Coronary artery (tissue), 2 donors: ENCODE data around the gene RBM18.

Experiments
- DNase-seq: peaks from one replicate; pipeline ENCODE4 v3.0.0-alpha.2; 2017; ENCODE audit warnings: low spot score
- H3K27ac ChIP-seq, 2 donors: fragments of 200-600 bp; sonication (generic); one replicate each; pipeline ENCODE4 v1.5.1; 2016 to 2019
- H3K4me3 ChIP-seq: fragments of 200-600 bp; sonication (generic); 2 replicates; pipeline ENCODE4 v1.5.1; 2016; ENCODE audit warnings: mild to moderate bottlenecking, moderate library complexity
- TF ChIP-seq, protein P1 (sequence below): fragments of 200-600 bp; sonication (generic); IDR thresholded peaks from one replicate; pipeline ENCODE4 v1.5.1; 2019; ENCODE audit warnings: antibody characterized with exemption

The RBM18 gene

DNA sequence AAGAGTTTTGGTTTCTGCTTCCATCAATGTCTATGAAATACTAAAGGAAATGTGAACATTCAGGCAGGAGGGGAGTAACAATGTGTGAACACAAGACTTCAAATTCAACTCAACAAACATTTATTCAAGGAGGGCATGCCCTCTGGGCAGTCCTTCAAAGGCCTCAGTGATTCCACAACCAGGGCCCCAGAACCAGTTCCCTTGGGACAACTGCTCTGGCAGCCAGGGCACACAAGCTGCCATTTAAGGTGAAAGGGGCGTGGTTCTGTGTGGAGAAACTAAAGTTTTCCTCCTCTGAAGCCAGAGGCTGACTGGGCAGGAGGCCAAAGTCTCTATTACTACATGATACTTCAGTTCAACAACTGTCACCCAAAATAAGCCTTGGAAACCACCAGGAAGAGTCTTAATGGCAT, 3.2 kb downstream of the RBM18 start:
- no peak overlapping the region for H3K4me3 ChIP-seq
- peak overlapping the region; percentile 10 to 54 for H3K27ac ChIP-seq
- TF ChIP-seq, protein P1, sequence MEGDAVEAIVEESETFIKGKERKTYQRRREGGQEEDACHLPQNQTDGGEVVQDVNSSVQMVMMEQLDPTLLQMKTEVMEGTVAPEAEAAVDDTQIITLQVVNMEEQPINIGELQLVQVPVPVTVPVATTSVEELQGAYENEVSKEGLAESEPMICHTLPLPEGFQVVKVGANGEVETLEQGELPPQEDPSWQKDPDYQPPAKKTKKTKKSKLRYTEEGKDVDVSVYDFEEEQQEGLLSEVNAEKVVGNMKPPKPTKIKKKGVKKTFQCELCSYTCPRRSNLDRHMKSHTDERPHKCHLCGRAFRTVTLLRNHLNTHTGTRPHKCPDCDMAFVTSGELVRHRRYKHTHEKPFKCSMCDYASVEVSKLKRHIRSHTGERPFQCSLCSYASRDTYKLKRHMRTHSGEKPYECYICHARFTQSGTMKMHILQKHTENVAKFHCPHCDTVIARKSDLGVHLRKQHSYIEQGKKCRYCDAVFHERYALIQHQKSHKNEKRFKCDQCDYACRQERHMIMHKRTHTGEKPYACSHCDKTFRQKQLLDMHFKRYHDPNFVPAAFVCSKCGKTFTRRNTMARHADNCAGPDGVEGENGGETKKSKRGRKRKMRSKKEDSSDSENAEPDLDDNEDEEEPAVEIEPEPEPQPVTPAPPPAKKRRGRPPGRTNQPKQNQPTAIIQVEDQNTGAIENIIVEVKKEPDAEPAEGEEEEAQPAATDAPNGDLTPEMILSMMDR: no peak
- DNase-seq: peak; percentile 82

DNA sequence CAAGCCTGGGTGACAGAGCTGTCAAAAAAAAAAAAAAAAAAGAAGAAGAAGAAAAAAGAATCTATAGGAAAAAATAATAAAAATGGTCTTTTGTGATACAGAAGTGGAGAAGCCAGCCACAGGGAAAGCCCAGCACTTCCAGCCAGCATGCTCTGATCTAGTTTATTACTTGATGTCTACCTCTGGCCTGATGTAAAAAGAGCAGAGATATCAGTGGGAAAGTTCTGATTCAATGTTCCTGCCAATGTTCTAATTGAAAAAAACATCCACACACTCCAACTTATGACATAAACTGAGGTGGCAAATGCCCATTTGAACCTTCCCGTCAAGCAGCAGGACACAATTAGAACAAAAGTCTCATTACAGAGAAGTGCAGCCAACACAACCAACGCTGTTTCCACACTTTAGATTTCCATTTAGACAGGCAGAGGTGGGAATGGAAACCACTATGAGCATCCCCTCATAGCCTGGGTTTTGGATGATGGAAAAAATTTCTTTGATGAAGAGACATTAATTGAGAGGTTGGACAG, 5.7 kb downstream of the RBM18 start:
- TF ChIP-seq, protein P1: no peak
- Histone ChIP-seq H3K27ac (no peak overlapping the region), H3K4me3 (no peak overlapping the region)
- no peak for DNase-seq

DNA sequence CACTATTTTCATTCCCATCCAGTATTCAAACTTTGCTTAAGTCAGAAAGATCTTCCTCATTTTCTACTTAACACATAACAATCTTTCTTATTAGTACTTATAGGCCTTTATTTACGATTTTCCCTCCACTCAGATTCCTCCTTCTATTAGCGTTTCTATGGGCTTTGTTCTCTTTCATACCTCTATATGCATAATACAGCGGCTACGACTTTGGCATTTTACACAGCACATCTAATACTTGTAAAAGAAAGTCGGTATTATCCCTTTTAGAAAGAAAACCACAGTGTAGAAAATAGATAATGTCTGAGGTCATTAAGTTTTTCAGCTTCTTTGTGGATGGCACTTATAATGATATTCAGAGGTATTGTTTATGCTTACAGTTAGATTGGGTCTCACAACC, 8.4 kb downstream of the RBM18 start:
- TF ChIP-seq, protein P1: no peak
- H3K4me3 ChIP-seq: no peak overlapping the region
- no peak for DNase-seq
- H3K27ac ChIP-seq: no peak overlapping the region

DNA sequence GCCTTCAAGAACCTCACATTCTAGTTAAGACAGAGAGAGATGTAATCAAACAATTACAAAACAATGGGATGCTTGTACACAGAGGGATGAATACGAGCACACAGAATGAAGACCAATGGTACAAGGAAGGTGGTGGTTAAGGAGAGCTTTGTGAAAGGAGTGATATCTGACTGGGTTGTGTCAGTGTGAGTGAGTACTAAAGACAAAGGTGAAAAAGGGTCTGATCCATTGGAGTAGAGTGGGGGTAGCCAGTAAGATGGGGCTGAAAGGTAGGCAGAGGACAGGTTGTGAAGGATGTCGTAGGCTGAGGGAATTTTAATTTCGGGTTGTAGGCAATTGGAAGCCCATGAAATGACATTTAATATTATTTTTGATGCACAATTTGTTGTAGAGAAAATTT, 9.9 kb downstream of the RBM18 start:
- no peak overlapping the region for H3K27ac ChIP-seq

DNA sequence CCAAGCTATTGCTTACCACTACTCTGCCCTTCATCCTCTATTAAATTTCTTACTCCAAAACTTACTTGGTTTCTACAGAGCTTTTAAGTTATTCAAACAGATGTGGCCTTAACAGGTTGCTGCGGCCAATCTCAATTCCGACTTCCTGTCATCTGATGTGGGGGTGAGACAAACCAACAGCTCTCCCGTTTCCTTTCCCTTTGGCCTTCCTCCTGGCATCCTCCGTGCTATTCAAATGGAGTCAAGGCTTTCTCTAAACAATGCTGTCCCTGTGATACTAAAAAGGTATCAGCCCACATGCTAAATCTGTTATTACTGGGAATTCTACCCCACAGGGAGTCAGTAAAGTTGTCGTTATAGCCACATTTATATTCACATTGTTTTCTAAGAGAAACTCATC, 11.8 kb downstream of the RBM18 start:
- H3K27ac ChIP-seq: peak overlapping the region in 1 of 2 donors; percentile 28
- H3K4me3 ChIP-seq: no peak overlapping the region
- TF ChIP-seq, protein P1: no peak
- no peak for DNase-seq

More for the DNA sequence above, 9.9 kb downstream of the RBM18 start:
- TF ChIP-seq, protein P1: no peak
- no peak overlapping the region for H3K4me3 ChIP-seq
- DNase-seq: no peak

DNA sequence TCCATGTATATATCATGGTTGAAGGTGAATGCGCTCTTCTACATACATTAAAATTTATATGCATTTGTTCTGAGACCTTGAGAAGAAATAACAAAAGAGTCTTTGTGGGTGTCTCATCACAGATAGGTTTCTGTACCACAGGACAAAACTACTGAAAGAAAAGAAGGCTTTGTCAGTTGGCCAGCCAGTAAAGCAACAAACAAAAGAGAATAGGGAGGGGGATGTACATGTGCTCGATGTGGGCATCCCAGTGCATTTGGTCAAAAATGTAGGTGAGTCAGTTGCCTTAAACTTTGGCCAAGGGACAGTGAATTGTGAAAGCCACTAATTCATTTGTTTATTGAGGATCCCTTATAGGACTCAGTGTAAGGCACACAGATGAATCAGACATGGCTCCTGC, 13.3 kb downstream of the RBM18 start:
- no peak for DNase-seq
- TF ChIP-seq, protein P1: no peak
- H3K27ac ChIP-seq: no peak overlapping the region
- H3K4me3 ChIP-seq: no peak overlapping the region

DNA sequence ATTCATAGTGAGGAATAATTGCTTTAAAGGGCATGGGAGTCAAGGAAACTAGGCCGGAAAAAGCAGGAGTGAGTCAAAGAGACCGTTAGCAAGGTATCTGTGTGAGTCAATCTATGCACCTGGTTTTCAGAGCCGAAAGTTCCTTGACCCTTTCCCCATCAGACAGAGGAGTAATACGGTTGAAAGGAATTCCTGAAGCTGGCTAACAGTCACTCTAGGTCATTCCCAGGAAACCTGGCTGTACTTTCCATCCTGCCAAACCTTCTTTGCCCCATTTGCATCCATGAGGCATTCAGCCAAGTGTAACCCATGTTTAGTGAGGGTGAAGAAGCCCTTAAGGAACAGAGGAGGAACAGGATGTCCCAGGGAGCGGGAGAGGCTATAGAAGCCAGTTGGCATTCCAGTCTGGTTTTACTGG, 16.2 kb downstream of the RBM18 start:
- no peak overlapping the region for H3K4me3 ChIP-seq

More for the DNA sequence above, 16.2 kb downstream of the RBM18 start:
- no peak for DNase-seq
- TF ChIP-seq, protein P1: no peak
- H3K27ac ChIP-seq: no peak overlapping the region
